ENCODE results near the gene BMP4. TPM values are rescaled to one million over a fixed set of nuclear protein-coding genes. Genes with fewer than 3 reads are reported as not detected.

The BMP4 gene
- total RNA-seq, 1 donor from 2014 or later, result 34.2 TPM

DNA sequence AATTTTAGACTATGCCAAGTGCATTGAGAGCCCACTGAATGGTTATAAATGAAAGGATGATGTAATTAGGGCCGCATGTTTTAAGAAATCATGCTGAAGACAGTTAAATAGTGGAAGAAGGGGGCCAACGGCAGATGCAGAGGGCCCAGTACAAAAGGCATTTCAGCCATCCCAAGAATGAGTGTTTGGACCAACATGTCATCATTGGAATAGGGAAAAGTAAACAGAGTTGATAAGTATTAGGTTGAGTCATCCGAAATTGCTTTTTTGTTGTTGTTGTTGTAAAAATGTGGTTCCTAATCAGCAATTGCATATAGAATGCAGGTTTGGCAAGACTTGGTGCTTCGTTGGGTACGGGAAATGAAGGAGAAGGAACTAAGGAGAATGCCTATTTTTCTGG lies 29.5 kb downstream of the BMP4 start:
- TF ChIP-seq, protein P1, sequence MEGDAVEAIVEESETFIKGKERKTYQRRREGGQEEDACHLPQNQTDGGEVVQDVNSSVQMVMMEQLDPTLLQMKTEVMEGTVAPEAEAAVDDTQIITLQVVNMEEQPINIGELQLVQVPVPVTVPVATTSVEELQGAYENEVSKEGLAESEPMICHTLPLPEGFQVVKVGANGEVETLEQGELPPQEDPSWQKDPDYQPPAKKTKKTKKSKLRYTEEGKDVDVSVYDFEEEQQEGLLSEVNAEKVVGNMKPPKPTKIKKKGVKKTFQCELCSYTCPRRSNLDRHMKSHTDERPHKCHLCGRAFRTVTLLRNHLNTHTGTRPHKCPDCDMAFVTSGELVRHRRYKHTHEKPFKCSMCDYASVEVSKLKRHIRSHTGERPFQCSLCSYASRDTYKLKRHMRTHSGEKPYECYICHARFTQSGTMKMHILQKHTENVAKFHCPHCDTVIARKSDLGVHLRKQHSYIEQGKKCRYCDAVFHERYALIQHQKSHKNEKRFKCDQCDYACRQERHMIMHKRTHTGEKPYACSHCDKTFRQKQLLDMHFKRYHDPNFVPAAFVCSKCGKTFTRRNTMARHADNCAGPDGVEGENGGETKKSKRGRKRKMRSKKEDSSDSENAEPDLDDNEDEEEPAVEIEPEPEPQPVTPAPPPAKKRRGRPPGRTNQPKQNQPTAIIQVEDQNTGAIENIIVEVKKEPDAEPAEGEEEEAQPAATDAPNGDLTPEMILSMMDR (IDR thresholded peaks at IDR 0.05; ENCODE audit: unreplicated experiment), result no peak
- no peaks in the 10 kb centered on the region for H3K27me3 Mint-ChIP-seq (ENCODE audit: low read depth)
- H3K4me1 Mint-ChIP-seq, result peaks cover 50% of the 10 kb centered on the region
- no peaks in the 10 kb centered on the region for H3K36me3 Mint-ChIP-seq
- DNase-seq (ENCODE audit: low spot score in 2 of 2, unreplicated experiment in 2 of 2), result no peak
- no peak overlapping the region for H3K27ac Mint-ChIP-seq
- no peaks in the 10 kb centered on the region for H3K9me3 Mint-ChIP-seq
- no peak overlapping the region for H3K4me3 Mint-ChIP-seq

DNA sequence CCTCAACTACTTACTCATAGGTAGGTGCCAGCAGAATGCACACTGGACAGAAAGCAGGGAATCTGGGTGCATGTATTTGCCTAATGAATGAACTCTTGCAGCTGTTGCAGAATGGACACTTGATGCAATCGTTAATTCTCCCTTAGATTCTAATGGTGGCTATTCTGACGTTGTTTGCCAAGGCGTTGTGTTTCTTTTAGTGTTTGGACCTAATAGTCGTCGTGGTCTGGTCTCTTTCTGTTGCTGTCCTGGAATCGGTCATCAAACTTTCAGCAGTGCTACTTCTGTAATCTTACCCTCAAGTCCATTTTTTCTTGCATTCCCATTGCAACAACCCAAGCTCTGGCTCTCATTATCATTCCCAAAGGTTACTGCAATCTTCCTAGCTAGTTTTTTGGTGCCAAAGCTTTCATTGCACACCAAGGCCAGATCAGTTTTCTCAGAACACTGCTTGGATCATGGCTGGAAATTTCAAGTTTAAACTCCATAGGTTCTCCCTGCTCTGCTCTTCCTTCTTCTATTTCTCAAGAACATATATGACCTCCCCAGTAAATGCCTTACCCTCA lies 31.3 kb downstream of the BMP4 start:
- H3K36me3 Mint-ChIP-seq, result no peaks in the 10 kb centered on the region
- peak overlapping the region; percentile 97 for H3K27ac Mint-ChIP-seq
- no peaks in the 10 kb centered on the region for H3K27me3 Mint-ChIP-seq (ENCODE audit: low read depth)
- H3K9me3 Mint-ChIP-seq, result no peaks in the 10 kb centered on the region
- no peak for DNase-seq (ENCODE audit: low spot score in 2 of 2, unreplicated experiment in 2 of 2)
- H3K4me3 Mint-ChIP-seq, result no peak overlapping the region
- H3K4me1 Mint-ChIP-seq, result peaks cover 50% of the 10 kb centered on the region
- TF ChIP-seq, protein P1 (IDR thresholded peaks at IDR 0.05; ENCODE audit: unreplicated experiment), result no peak

DNA sequence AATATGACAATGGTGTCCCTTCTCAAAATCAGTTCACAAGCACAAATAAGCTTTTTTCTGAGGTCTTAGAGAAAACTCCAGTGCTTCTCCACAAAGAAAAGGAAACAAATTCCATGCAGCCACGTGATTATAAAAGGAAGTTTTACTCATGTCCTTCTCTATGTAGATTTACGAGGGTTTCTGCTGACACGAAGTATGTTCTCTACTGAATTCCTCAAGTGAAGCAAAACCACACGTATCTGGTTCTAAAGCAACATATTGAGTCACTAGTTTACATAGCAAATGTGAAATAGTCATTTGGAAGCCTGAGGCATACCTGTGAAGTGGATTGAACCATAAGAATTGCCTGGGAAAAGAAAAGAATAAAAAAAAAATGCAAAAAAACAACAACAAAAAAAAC lies 31.9 kb downstream of the BMP4 start:
- Mint-ChIP-seq H3K9me3 (no peaks in the 10 kb centered on the region), H3K27ac (peak overlapping the region; percentile 97), H3K4me1 (peaks cover 44% of the 10 kb centered on the region), H3K4me3 (no peak overlapping the region), H3K27me3 (ENCODE audit: low read depth) (no peaks in the 10 kb centered on the region), H3K36me3 (no peaks in the 10 kb centered on the region)
- DNase-seq (ENCODE audit: low spot score in 2 of 2, unreplicated experiment in 2 of 2), result no peak
- TF ChIP-seq, protein P1 (IDR thresholded peaks at IDR 0.05; ENCODE audit: unreplicated experiment), result no peak

DNA sequence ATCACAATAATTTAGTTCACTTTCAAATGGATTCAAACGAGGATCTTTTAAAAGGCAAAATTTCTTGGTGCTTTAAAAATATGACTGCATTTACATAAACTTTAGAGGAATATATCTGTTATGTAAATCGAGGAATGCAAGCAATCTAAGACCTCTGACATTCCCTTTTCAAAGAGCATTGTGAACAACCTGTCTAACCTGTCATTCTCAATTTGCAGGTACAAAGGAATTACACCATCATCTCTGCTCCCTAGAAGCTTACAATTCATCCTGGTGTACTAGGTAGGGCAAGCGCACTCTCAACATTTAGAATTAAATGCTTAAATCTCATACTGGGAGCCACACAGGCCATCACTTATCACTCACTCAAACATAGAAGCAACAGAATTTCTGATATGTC lies 35.6 kb downstream of the BMP4 start:
- TF ChIP-seq, protein P1 (IDR thresholded peaks at IDR 0.05; ENCODE audit: unreplicated experiment), result no peak
- no peak for DNase-seq (ENCODE audit: low spot score in 2 of 2, unreplicated experiment in 2 of 2)
- Mint-ChIP-seq H3K4me3 (no peak overlapping the region), H3K27ac (no peak overlapping the region), H3K36me3 (no peaks in the 10 kb centered on the region), H3K9me3 (no peaks in the 10 kb centered on the region), H3K27me3 (ENCODE audit: low read depth) (no peaks in the 10 kb centered on the region), H3K4me1 (peaks cover 32% of the 10 kb centered on the region)

DNA sequence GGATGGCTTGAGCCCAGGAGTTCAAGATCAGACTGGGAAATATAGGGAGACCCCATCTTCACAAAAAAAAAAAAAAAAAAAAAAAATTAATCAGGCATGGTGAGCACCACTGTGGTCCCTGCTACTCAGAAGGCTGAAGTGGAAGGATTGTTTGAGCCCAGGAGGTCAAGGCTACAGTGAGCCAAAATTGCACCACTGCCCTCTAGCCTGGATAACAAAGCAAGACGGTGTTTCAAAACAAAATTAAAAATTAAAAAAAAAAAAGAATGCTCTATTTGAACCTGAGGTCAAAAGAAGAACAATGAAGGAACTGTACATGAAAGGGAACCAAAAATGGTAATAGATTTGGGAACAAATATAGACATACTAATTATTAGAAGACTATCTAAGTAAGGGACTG lies 40.4 kb downstream of the BMP4 start:
- TF ChIP-seq, protein P1 (IDR thresholded peaks at IDR 0.05; ENCODE audit: unreplicated experiment), result no peak
- H3K27me3 Mint-ChIP-seq (ENCODE audit: low read depth), result no peaks in the 10 kb centered on the region
- peaks cover 6% of the 10 kb centered on the region for H3K9me3 Mint-ChIP-seq
- no peak overlapping the region for H3K4me3 Mint-ChIP-seq
- no peaks in the 10 kb centered on the region for H3K36me3 Mint-ChIP-seq
- peaks cover 3% of the 10 kb centered on the region for H3K4me1 Mint-ChIP-seq
- no peak overlapping the region for H3K27ac Mint-ChIP-seq
- DNase-seq (ENCODE audit: low spot score in 2 of 2, unreplicated experiment in 2 of 2), result no peak
